GM23338 (cell line): ENCODE measurements around the gene SYNPO.
A peak's percentile ranks its signal among the peaks of the same experiment; 100 is the strongest.

Source experiments
- CREB1 ChIP-seq: fragments of 250-450 bp; sonication (Bioruptor Pico); IDR thresholded peaks from 2 replicates; pipeline ENCODE4 v1.5.0; 2020; ENCODE audit warnings: low read depth, mild to moderate bottlenecking, moderate library complexity
- CTCF ChIP-seq, 2 experiments: fragments of 200-600 bp in 1 of 2; sonication (generic) in 1 of 2; conservative IDR thresholded peaks; 2 replicates each; pipeline versions ENCODE4 v1.5.1 to v1.6.1; 2016 to 2017; ENCODE audit warnings: antibody characterized with exemption in 2 of 2, low read depth in 2 of 2, mild to moderate bottlenecking in 2 of 2, moderate library complexity in 1 of 2
- ETS1 ChIP-seq: IDR thresholded peaks from 2 replicates; pipeline ENCODE4 v1.6.1; 2016; ENCODE audit warnings: antibody characterized with exemption
- EZH2 ChIP-seq: fragments of 200-600 bp; sonication (generic); IDR thresholded peaks from one replicate; pipeline ENCODE4 v1.8.0; 2017; ENCODE audit warnings: antibody characterized with exemption, mild to moderate bottlenecking, low read depth; ENCODE audit not compliant: unreplicated experiment
- EZH2phosphoT487 ChIP-seq: fragments of 200-600 bp; sonication (generic); IDR thresholded peaks from one replicate; pipeline ENCODE4 v1.8.1; 2018; ENCODE audit warnings: antibody characterized with exemption; ENCODE audit not compliant: unreplicated experiment
- JUNB ChIP-seq: IDR thresholded peaks from one replicate; pipeline ENCODE4 v1.6.1; 2016; ENCODE audit warnings: antibody characterized with exemption; ENCODE audit not compliant: unreplicated experiment
- POLR2AphosphoS5 ChIP-seq: IDR thresholded peaks from 2 replicates; pipeline ENCODE4 v1.6.1; 2016; ENCODE audit warnings: antibody characterized with exemption, low read depth
- REST ChIP-seq: IDR thresholded peaks from one replicate; pipeline ENCODE4 v1.6.1; 2018; ENCODE audit warnings: antibody characterized with exemption; ENCODE audit not compliant: unreplicated experiment
- ZNF331 ChIP-seq: fragments of 250-450 bp; sonication (Bioruptor Pico); IDR thresholded peaks from 2 replicates; pipeline ENCODE4 v1.5.0; 2020; ENCODE audit warnings: low read depth, mild to moderate bottlenecking, moderate library complexity

DNA sequence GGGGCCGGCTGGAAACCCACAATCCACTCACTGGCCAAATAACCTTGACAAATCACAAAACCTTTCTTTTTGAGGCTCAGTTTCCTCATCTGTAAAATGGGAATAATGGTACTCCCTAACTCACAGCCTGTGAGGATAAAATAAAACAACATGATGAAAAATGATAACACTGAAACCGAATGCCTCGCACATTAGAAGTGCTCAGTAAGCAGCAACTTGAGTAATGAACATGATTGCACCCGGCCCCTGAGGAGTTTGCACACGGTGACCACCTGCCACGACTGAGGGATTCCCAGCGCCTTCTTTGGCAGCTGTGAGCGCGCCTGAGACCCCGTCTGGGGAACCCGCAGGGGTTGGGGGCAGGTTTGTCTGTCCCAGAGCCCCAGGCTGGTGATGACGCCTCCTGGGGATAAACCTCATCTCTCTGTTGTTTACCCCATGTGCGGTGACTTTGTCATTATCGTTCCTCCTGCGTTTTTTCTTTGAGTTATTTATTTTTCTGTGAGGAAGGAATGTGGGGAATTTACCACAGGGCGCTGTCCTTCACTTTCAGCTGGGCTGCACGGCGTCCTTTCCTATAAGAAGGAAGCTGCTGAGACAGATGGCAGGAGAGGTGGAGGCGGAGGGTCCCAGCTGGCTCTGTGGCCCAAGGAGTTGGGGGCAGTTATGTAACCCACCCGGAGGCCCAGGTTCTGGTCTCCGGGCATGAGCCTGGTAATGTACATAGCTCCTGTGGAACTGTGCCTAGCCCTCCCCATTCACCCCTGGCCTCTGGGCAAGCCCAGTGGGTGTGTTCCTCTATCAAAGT lies 3.0 kb upstream of the SYNPO start:
- TF ChIP-seq CTCF (conservative IDR thresholded peaks at IDR 0.05; ENCODE audit: low read depth in 2 of 2) (no peak), POLR2AphosphoS5 (no peak), JUNB (no peak), CREB1 (no peak), EZH2phosphoT487 (no peak), EZH2 (no peak), REST (peak; percentile 55), ZNF331 (CRISPR knock-in tag) (no peak), ETS1 (no peak)
